SK-N-SH (cell line): Measurements from ENCODE around the gene ST7. TPM values are rescaled to one million over a fixed set of nuclear protein-coding genes. Genes with fewer than 3 reads are reported as not detected.

Source experiments
- CTCF ChIA-PET: fragments of 300-600, 350-600 bp; formaldehyde crosslinking; extraction: SDS; loops from one replicate; lab custom pipeline; 2021; lab: Yijun Ruan, JAX
- POLR2A ChIA-PET: fragments of 350-600 bp; sonication (Branson Sonifier 250); formaldehyde crosslinking; extraction: SDS; loops from one replicate; lab custom pipeline; 2020; ENCODE audit warnings: antibody characterized with exemption, inconsistent platforms; lab: Yijun Ruan, JAX
- DNase-seq: peaks from one replicate; pipeline ENCODE4 v3.0.0; 2012
- H2AFZ ChIP-seq: fragments of 200-600 bp; sonication (generic); 2 replicates; pipeline ENCODE4 v1.8.1; 2016; ENCODE audit warnings: antibody characterized with exemption, mild to moderate bottlenecking, low read depth
- H3F3A ChIP-seq: fragments of 200-600 bp; sonication (generic); replicated peaks from 2 replicates; pipeline ENCODE3; 2016; ENCODE audit warnings: antibody characterized with exemption, mild to moderate bottlenecking; ENCODE audit not compliant: insufficient read depth
- H3K27ac ChIP-seq, 2 experiments: fragments of 200-500 bp in 1 of 2; fragments of 200-600 bp in 1 of 2; sonication (Bioruptor generic) in 1 of 2; sonication (generic), shearing (Covaris generic) in 1 of 2; 2 replicates each; pipeline versions ENCODE4 v1.5.1 to v1.6.1; 2014 to 2016; ENCODE audit warnings: low read depth in 2 of 2, inconsistent platforms in 1 of 2, low read length in 1 of 2, mild to moderate bottlenecking in 1 of 2, mixed read lengths in 1 of 2
- H3K27me3 ChIP-seq: fragments of 200-600 bp; sonication (generic), shearing (Covaris generic); 2 replicates; pipeline ENCODE4 v1.6.1; 2016; ENCODE audit warnings: mixed run types; ENCODE audit not compliant: insufficient read depth
- H3K36me3 ChIP-seq, 2 experiments: fragments of 200-500 bp in 1 of 2; fragments of 200-600 bp in 1 of 2; sonication (Bioruptor generic) in 1 of 2; sonication (generic) in 1 of 2; replicated peaks in 1 of 2; 2 replicates each; pipeline versions ENCODE3 to v1.5.1; 2014 to 2016; ENCODE audit warnings: low read length in 1 of 2, mild to moderate bottlenecking in 1 of 2; ENCODE audit not compliant: insufficient read depth in 2 of 2, control insufficient read depth in 1 of 2
- H3K4me1 ChIP-seq, 2 experiments: fragments of 200-500 bp in 1 of 2; fragments of 200-600 bp in 1 of 2; sonication (Bioruptor generic) in 1 of 2; sonication (generic), shearing (Covaris generic) in 1 of 2; 2 replicates each; pipeline versions ENCODE4 v1.5.1 to v1.6.1; 2014 to 2016; ENCODE audit warnings: low read depth in 1 of 2, low read length in 1 of 2, mixed run types in 1 of 2; ENCODE audit not compliant: insufficient read depth in 2 of 2, control insufficient read depth in 1 of 2
- H3K4me2 ChIP-seq: fragments of 200-600 bp; sonication (generic), shearing (Covaris generic); 2 replicates; pipeline ENCODE4 v1.6.1; 2017; ENCODE audit warnings: mixed run types
- H3K4me3 ChIP-seq, 2 experiments: fragments of 200-500 bp in 1 of 2; fragments of 200-600 bp in 1 of 2; sonication (Bioruptor generic) in 1 of 2; sonication (generic), shearing (Covaris generic) in 1 of 2; 2 replicates each; pipeline versions ENCODE4 v1.5.1 to v1.8.1; 2014 to 2016; ENCODE audit warnings: low read depth in 2 of 2, inconsistent platforms in 1 of 2, low read length in 1 of 2, mild to moderate bottlenecking in 1 of 2, mixed read lengths in 1 of 2, moderate library complexity in 1 of 2
- H3K79me2 ChIP-seq: fragments of 200-600 bp; sonication (generic); 2 replicates; pipeline ENCODE4 v1.8.1; 2017; ENCODE audit warnings: mild to moderate bottlenecking; ENCODE audit not compliant: insufficient read depth
- H3K9ac ChIP-seq: fragments of 200-600 bp; sonication (generic); 2 replicates; pipeline ENCODE4 v1.6.1; 2017; ENCODE audit warnings: mixed run types
- H3K9me2 ChIP-seq: fragments of 200-600 bp; sonication (generic); 2 replicates; pipeline ENCODE4 v1.6.1; 2017; ENCODE audit warnings: mixed run types
- H3K9me3 ChIP-seq: fragments of 200-600 bp; sonication (generic); 2 replicates; pipeline ENCODE4 v1.6.1; 2017; ENCODE audit warnings: mixed run types, mild to moderate bottlenecking, moderate library complexity
- H4K20me1 ChIP-seq: fragments of 200-600 bp; sonication (generic); 2 replicates; pipeline ENCODE4 v1.6.1; 2017; ENCODE audit warnings: mild to moderate bottlenecking, mixed run types; ENCODE audit not compliant: insufficient read depth
- CTCF ChIP-seq: fragments of 200-600 bp; sonication (generic); IDR thresholded peaks from 2 replicates; pipeline ENCODE4 v1.6.1; 2017; ENCODE audit warnings: antibody characterized with exemption, mild to moderate bottlenecking, moderate library complexity
- ELF1 ChIP-seq: IDR thresholded peaks from 2 replicates; pipeline ENCODE4 v1.4.0; 2012
- EP300 ChIP-seq, 2 experiments: IDR thresholded peaks; 2 replicates each; pipeline versions ENCODE4 v1.4.0 to v1.6.1; 2012; ENCODE audit warnings: borderline replicate concordance in 1 of 2, low read depth in 1 of 2, low read length in 1 of 2
- FOSL2 ChIP-seq: IDR thresholded peaks from 2 replicates; pipeline ENCODE4 v1.4.0; 2012; ENCODE audit warnings: low read depth, mild to moderate bottlenecking, moderate library complexity, borderline replicate concordance
- GABPA ChIP-seq: IDR thresholded peaks from 2 replicates; pipeline ENCODE4 v1.4.0; 2012; ENCODE audit warnings: low read depth, mild to moderate bottlenecking
- GATA2 ChIP-seq: sonication (generic); formaldehyde crosslinking; IDR thresholded peaks from 2 replicates; pipeline ENCODE4 v1.5.0; 2020; ENCODE audit warnings: mild to moderate bottlenecking, missing genetic modification reagents
- JUND ChIP-seq: IDR thresholded peaks from 2 replicates; pipeline ENCODE4 v1.4.0; 2012
- MAX ChIP-seq: IDR thresholded peaks from 2 replicates; pipeline ENCODE4 v1.4.0; 2012; ENCODE audit warnings: low read depth
- NFIC ChIP-seq: IDR thresholded peaks from 2 replicates; pipeline ENCODE4 v1.4.0; 2012; ENCODE audit warnings: borderline replicate concordance
- PBX3 ChIP-seq: IDR thresholded peaks from 2 replicates; pipeline ENCODE4; 2012
- POLR2AphosphoS5 ChIP-seq: IDR thresholded peaks from 2 replicates; pipeline ENCODE4 v1.6.1; 2012; ENCODE audit warnings: low read depth, low read length
- RCOR1 ChIP-seq: fragments of 150-350 bp; IDR thresholded peaks from 2 replicates; pipeline ENCODE4 v1.6.1; 2017; ENCODE audit warnings: antibody characterized with exemption, low read length
- RFX5 ChIP-seq: IDR thresholded peaks from 2 replicates; pipeline ENCODE4 v1.6.1; 2012; ENCODE audit warnings: mild to moderate bottlenecking, improper control_type of control experiment, low read length
- RXRA ChIP-seq: IDR thresholded peaks from 2 replicates; pipeline ENCODE4 v1.4.0; 2012; ENCODE audit warnings: low read depth, mild to moderate bottlenecking, borderline replicate concordance
- SIN3A ChIP-seq: IDR thresholded peaks from 2 replicates; pipeline ENCODE4 v1.6.1; 2012; ENCODE audit warnings: low read depth, mild to moderate bottlenecking, low read length, moderate library complexity, borderline replicate concordance
- SMC3 ChIP-seq: IDR thresholded peaks from 2 replicates; pipeline ENCODE4 v1.6.1; 2012; ENCODE audit warnings: low read depth, low read length, improper control_type of control experiment
- TCF12 ChIP-seq: IDR thresholded peaks from 2 replicates; pipeline ENCODE4 v1.4.0; 2012
- ZBTB33 ChIP-seq: IDR thresholded peaks from 2 replicates; pipeline ENCODE4 v1.4.0; 2012; ENCODE audit warnings: low read depth, borderline replicate concordance
- WGBS: methylation state at CpG from one replicate; pipeline ENCODE4 v1.1.6; 2017; ENCODE audit warnings: low lambda C conversion rate; 5-methylcytosine and 5-hydroxymethylcytosine counted together
- polyA plus RNA-seq, 3 experiments: library from polyadenylated mRNA; depleted of rRNA; stranded (reverse); fragments of >200 nt; gene quantifications; 2 replicates each; pipeline ENCODE4 v1.2.3, GENCODE V29; 2012

The ST7 gene
- polyA plus RNA-seq, 1 of the 3 experiments (the other 2 are of a cell fraction), result 23.5 TPM

- no peak for TF ChIP-seq CTCF
- TF ChIP-seq GABPA, result no peak
- no peak for TF ChIP-seq POLR2AphosphoS5
These were observed 264.1 kb downstream of the ST7 start (continued) for GRCh38 chr7:117217106-117218035.

GRCh38 chr7:117218700-117219099 is 265.4 kb downstream of the ST7 start:
- Histone ChIP-seq H3K9ac (no peak overlapping the region), H3K4me1 (peaks cover 0 to 7% of the 10 kb centered on the region in 2 experiments; a peak in 2 of 4 replicates), H2AFZ (no peak overlapping the region), H3K79me2 (no peaks in the 10 kb centered on the region), H3K36me3 (peaks cover 0 to 41% of the 10 kb centered on the region in 2 experiments), H3K4me3 (no peak overlapping the region), H3F3A (peaks cover 5% of the 10 kb centered on the region), H3K9me2 (no peaks in the 10 kb centered on the region), H3K27ac (no peak overlapping the region; a peak in 1 of 4 replicates), H3K4me2 (no peak overlapping the region), H3K9me3 (no peaks in the 10 kb centered on the region), H3K27me3 (no peaks in the 10 kb centered on the region), H4K20me1 (no peaks in the 10 kb centered on the region)
- DNase-seq, result no peak
- ChIA-PET CTCF (interaction anchor here (0.8 to 1.5 kb wide), 4 partner anchors 15 to 231 kb away, joined by 3 to 7 read pairs (median 3); no protein-coding TSS in a partner anchor), POLR2A (no interaction called here)
- WGBS, result 72% methylated on average over 4 of the region's 4 CpGs
- TF ChIP-seq SIN3A (no peak), ZBTB33 (no peak), GATA2 (CRISPR knock-in tag) (no peak), TCF12 (no peak), RFX5 (no peak), SMC3 (no peak), PBX3 (no peak), RCOR1 (no peak), JUND (no peak), NFIC (no peak), MAX (no peak), ELF1 (no peak), GABPA (no peak), FOSL2 (no peak), RXRA (no peak), EP300 (IDR thresholded peaks at IDR 0.05; ENCODE audit: borderline replicate concordance in 1 of 2, low read depth in 1 of 2, low read length in 1 of 2) (no peak)
